GM18873 (cell line): ENCODE data around the gene FAM184A.

Experiments
- ATAC-seq: cut with Tn5 transposase; IDR thresholded peaks from one replicate; pipeline ENCODE4 v1.9.1; 2021; ENCODE audit warnings: mild to moderate bottlenecking, moderate library complexity, moderate number of reproducible peaks; ENCODE audit not compliant: unreplicated experiment, low FRiP score

Gene FAM184A

GRCh38 chr6:118971682-118972081 lies 106.8 kb downstream of the FAM184A start:
- no peak for ATAC-seq

GRCh38 chr6:118970866-118971265 lies 107.6 kb downstream of the FAM184A start:
- ATAC-seq = no peak

GRCh38 chr6:118968416-118968815 lies 110.0 kb downstream of the FAM184A start:
- ATAC-seq = no peak

- ATAC-seq = no peak
Measured at GRCh38 chr6:118967239-118967638, 111.2 kb downstream of the FAM184A start.

GRCh38 chr6:118965843-118966370 lies 112.6 kb downstream of the FAM184A start:
- no peak for ATAC-seq

GRCh38 chr6:118965371-118965770 lies 113.1 kb downstream of the FAM184A start:
- ATAC-seq = no peak

GRCh38 chr6:118963003-118963402 lies 115.5 kb downstream of the FAM184A start:
- ATAC-seq = no peak

GRCh38 chr6:118959903-118960302 lies 118.6 kb downstream of the FAM184A start:
- ATAC-seq = no peak

- no peak for ATAC-seq
Measured at GRCh38 chr6:118953391-118953790, 125.1 kb downstream of the FAM184A start.

- no peak for ATAC-seq
Measured at GRCh38 chr6:118952683-118953082, 125.8 kb downstream of the FAM184A start.

GRCh38 chr6:118945217-118945616 lies 133.2 kb downstream of the FAM184A start:
- ATAC-seq = no peak

GRCh38 chr6:118940770-118941169 lies 137.7 kb downstream of the FAM184A start:
- ATAC-seq = no peak

- no peak for ATAC-seq
Measured at GRCh38 chr6:118939683-118940082, 138.8 kb downstream of the FAM184A start.

GRCh38 chr6:118935978-118936703 lies 142.3 kb downstream of the FAM184A start:
- ATAC-seq = no peak

GRCh38 chr6:118935331-118935668 lies 143.2 kb downstream of the FAM184A start:
- ATAC-seq = peak; percentile 11

GRCh38 chr6:118934461-118935330 lies 143.8 kb downstream of the FAM184A start, which contains the start of gene MCM9:
Gene MCM9 (minus strand): TSS chr6:118935159. CDS start chr6:118931723, 3,436 bp downstream.
- peak; percentile 94 for ATAC-seq

GRCh38 chr6:118933855-118934460 lies 144.5 kb downstream of the FAM184A start:
- peak; percentile 13 for ATAC-seq

GRCh38 chr6:118932421-118932820 lies 146.0 kb downstream of the FAM184A start:
- ATAC-seq = no peak

- no peak for ATAC-seq
Measured at GRCh38 chr6:118931436-118931835, 147.0 kb downstream of the FAM184A start.

GRCh38 chr6:118930680-118931079 lies 147.8 kb downstream of the FAM184A start:
- no peak for ATAC-seq

- no peak for ATAC-seq
Measured at GRCh38 chr6:118923035-118923434, 155.4 kb downstream of the FAM184A start.
